ENCODE results near the gene STIM1. TPM values are rescaled to one million over a fixed set of nuclear protein-coding genes. Genes with fewer than 3 reads are reported as not detected.

STIM1 gene
- total and polyA plus RNA-seq, 10 of the 15 experiments (the other 5 are each of a cell fraction or from before 2014, with no cell fraction given), result 8.6 to 57.7 (median 29.3) TPM

DNA sequence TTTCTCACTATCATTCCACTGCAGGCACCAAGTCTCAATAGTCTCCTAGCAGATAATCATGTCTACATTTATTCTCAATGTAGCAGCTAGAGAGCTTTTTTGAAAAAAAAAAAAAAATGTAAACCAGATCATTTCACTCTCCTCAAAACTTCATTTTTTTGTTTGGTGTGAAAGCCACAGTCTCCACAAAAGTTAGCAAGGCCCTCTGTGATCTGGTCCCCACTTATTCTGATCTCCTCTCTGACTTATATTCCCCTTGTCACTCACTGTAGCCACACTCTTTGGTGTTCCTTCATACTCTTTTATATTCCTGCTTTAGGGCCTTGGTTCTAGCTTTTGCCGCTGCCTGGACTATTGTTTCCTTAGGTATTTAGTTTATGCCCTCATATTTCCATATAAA lies 137.5 kb downstream of the STIM1 start:
- POLR2A ChIA-PET, result interaction anchor here (0.5 kb wide), 1 partner anchor 60 kb away, joined by 7 read pairs; no protein-coding TSS in a partner anchor

More for the DNA sequence above, 137.5 kb downstream of the STIM1 start:
- 100% methylated on average over 1 of the region's 1 CpG for WGBS (ENCODE audit: insufficient coverage, insufficient replicate concordance, low lambda C conversion rate, missing lambda C conversion rate)
- peaks cover 9% of the 10 kb centered on the region for H3K9me3 ChIP-seq (replicated peaks; ENCODE audit: control insufficient read depth, insufficient read depth, low read length)
- H3K4me3 ChIP-seq, result no peak overlapping the region
- no peak for TF ChIP-seq HCFC1 (IDR thresholded peaks at IDR 0.05; ENCODE audit: low read length)
- TF ChIP-seq RELA (IDR thresholded peaks at IDR 0.05; ENCODE audit: borderline replicate concordance, partially characterized antibody), result no peak
- TF ChIP-seq TARDBP (IDR thresholded peaks at IDR 0.05; ENCODE audit: borderline replicate concordance), result no peak
- TF ChIP-seq, protein P1, sequence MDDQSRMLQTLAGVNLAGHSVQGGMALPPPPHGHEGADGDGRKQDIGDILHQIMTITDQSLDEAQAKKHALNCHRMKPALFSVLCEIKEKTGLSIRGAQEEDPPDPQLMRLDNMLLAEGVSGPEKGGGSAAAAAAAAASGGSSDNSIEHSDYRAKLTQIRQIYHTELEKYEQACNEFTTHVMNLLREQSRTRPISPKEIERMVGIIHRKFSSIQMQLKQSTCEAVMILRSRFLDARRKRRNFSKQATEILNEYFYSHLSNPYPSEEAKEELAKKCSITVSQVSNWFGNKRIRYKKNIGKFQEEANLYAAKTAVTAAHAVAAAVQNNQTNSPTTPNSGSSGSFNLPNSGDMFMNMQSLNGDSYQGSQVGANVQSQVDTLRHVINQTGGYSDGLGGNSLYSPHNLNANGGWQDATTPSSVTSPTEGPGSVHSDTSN (IDR thresholded peaks at IDR 0.05; ENCODE audit: insufficient replicate concordance, low read depth, low read length), result no peak
- TF ChIP-seq TAF1 (IDR thresholded peaks at IDR 0.05; ENCODE audit: borderline replicate concordance, low read depth, low read length), result no peak
- TF ChIP-seq, protein P2, sequence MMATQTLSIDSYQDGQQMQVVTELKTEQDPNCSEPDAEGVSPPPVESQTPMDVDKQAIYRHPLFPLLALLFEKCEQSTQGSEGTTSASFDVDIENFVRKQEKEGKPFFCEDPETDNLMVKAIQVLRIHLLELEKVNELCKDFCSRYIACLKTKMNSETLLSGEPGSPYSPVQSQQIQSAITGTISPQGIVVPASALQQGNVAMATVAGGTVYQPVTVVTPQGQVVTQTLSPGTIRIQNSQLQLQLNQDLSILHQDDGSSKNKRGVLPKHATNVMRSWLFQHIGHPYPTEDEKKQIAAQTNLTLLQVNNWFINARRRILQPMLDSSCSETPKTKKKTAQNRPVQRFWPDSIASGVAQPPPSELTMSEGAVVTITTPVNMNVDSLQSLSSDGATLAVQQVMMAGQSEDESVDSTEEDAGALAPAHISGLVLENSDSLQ (IDR thresholded peaks at IDR 0.05), result no peak
- TF ChIP-seq, protein P3, sequence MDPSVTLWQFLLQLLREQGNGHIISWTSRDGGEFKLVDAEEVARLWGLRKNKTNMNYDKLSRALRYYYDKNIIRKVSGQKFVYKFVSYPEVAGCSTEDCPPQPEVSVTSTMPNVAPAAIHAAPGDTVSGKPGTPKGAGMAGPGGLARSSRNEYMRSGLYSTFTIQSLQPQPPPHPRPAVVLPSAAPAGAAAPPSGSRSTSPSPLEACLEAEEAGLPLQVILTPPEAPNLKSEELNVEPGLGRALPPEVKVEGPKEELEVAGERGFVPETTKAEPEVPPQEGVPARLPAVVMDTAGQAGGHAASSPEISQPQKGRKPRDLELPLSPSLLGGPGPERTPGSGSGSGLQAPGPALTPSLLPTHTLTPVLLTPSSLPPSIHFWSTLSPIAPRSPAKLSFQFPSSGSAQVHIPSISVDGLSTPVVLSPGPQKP (IDR thresholded peaks at IDR 0.05; ENCODE audit: low read depth, low read length), result no peak
- TF ChIP-seq NR2F1 (conservative IDR thresholded peaks at IDR 0.05), result no peak
- TF ChIP-seq ZNF274 (IDR thresholded peaks at IDR 0.05; ENCODE audit: insufficient read depth, insufficient read length), result no peak
- TF ChIP-seq ZZZ3 (IDR thresholded peaks at IDR 0.05; ENCODE audit: control insufficient read depth, insufficient read length, low read depth), result no peak
- TF ChIP-seq SREBF1 (IDR thresholded peaks at IDR 0.05; ENCODE audit: low read length), result no peak
- TF ChIP-seq, protein P4, sequence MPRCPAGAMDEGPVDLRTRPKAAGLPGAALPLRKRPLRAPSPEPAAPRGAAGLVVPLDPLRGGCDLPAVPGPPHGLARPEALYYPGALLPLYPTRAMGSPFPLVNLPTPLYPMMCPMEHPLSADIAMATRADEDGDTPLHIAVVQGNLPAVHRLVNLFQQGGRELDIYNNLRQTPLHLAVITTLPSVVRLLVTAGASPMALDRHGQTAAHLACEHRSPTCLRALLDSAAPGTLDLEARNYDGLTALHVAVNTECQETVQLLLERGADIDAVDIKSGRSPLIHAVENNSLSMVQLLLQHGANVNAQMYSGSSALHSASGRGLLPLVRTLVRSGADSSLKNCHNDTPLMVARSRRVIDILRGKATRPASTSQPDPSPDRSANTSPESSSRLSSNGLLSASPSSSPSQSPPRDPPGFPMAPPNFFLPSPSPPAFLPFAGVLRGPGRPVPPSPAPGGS (IDR thresholded peaks at IDR 0.05; ENCODE audit: borderline replicate concordance, insufficient read depth, low read depth, low read length, poor library complexity, severe bottlenecking), result no peak
- CTCF ChIA-PET, result no interaction called here
- RAD21 ChIA-PET (ENCODE audit: unreplicated experiment), result no interaction called here
- no peaks in the 10 kb centered on the region for H4K20me1 ChIP-seq (ENCODE audit: control insufficient read depth, insufficient read depth)
- intact Hi-C loops (cut with micrococcal nuclease; ENCODE audit: unreplicated experiment) (no loop called here), in situ Hi-C loops (cut with MboI) (no loop called here)
- BruUV-seq (replicated peaks), result no TSS peak
- peaks cover 0 to 3% of the 10 kb centered on the region in 2 experiments; a peak in 1 of 4 replicates for H3K36me3 ChIP-seq (ENCODE audit: control insufficient read depth in 2 of 2, insufficient read depth in 2 of 2, low read length in 1 of 2)
- peaks cover 5% of the 10 kb centered on the region for H3K79me2 ChIP-seq (ENCODE audit: control insufficient read depth, insufficient read depth, low read length)
- ATAC-seq (no peak), DNase-seq (ENCODE audit: low read depth, low spot score) (no peak), FAIRE-seq (no peak)
- SMC1A ChIA-PET (ENCODE audit: uncharacterized antibody, unreplicated experiment), result no interaction called here
- H3K27me3 ChIP-seq (replicated peaks in 1 of 2; ENCODE audit: control insufficient read depth in 2 of 2, insufficient read depth in 2 of 2, low read length in 1 of 2), result no peaks in the 10 kb centered on the region
- no peaks in the 10 kb centered on the region for H3K4me1 ChIP-seq (ENCODE audit: control insufficient read depth, insufficient read depth, low read length)
- H3K27ac ChIP-seq (ENCODE audit: control insufficient read depth, insufficient read depth), result no peak overlapping the region
- H2AFZ ChIP-seq (ENCODE audit: control insufficient read depth, low read depth, low read length), result no peak overlapping the region
- no peak overlapping the region for H3K9ac ChIP-seq (ENCODE audit: control insufficient read depth, insufficient read depth, low read length)
- H3K4me2 ChIP-seq (ENCODE audit: control insufficient read depth, insufficient read depth), result no peak overlapping the region

Data from GM12878 (cell line).